GM18909 (cell line): Measurements from ENCODE around the gene AMPH.

ENCODE experiments used
- ATAC-seq: cut with Tn5 transposase; IDR thresholded peaks from one replicate; pipeline ENCODE4 v1.9.1; 2021; ENCODE audit warnings: mild to moderate bottlenecking; ENCODE audit not compliant: unreplicated experiment, poor library complexity

AMPH gene

DNA sequence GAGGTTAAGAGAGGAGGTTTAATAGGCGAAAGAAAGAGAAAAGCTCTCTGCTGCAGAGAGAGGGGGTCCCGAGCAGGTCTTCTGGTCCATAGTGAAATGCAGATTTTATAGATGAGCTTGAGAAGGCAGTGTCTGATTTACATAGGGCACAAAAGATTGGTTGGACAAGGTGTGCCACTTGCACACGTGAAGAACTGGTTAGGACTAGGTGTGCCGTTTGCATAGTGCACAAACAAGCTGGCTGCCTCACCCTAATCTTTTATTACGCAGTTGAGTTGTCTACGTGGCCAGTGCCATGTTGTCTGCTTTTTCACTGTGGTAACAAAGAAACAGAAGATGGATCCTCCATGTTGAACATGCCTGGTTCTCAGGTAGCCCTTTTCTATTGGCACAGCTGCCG is 82.6 kb downstream of the AMPH start:
- no peak for ATAC-seq

- no peak for ATAC-seq
Measured at GRCh38 chr7:38546763-38547162, 84.4 kb downstream of the AMPH start.

DNA sequence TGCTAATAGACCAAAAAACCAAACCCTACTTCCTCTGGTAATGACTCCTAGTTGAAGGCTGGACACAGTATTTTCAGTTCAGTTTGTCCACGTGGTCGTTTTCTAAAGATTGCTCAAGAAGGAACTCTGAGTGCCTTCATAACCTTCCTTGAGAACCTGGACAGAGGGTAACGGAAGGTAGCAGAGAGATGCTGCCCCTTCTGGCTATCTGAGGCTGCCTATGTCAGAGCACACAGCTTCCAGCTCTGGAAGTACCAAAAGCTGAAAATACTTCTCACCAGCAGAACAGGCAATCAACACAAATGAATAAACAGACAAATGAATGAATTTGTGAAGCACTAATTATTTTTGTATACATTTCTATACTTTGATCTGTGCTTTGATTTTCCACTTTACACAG is 85.2 kb downstream of the AMPH start:
- ATAC-seq, result no peak

DNA sequence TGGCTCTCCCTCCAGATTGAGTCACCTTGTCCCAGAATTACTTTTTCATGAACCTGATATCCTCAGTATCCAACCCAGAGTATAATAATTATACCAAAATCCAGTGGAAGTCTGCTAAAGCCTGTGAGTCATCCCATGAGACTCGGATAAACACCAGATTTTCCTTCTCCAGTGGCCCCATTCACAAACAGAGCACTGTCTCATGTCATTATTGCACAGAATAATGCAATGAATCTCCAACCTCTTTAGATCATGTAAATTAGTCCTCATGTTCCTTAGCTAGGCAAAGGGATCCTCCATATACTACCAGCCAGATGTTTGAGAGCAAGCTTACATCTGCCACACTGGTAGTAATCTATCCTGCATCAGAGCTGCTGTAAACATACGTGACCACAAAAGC is 89.0 kb downstream of the AMPH start:
- ATAC-seq, result no peak

GRCh38 chr7:38541440-38541839 is 89.7 kb downstream of the AMPH start:
- no peak for ATAC-seq

- ATAC-seq, result no peak
Measured at GRCh38 chr7:38539477-38540081, 91.6 kb downstream of the AMPH start.

- ATAC-seq, result no peak
Measured at GRCh38 chr7:38535073-38535472, 96.1 kb downstream of the AMPH start.

DNA sequence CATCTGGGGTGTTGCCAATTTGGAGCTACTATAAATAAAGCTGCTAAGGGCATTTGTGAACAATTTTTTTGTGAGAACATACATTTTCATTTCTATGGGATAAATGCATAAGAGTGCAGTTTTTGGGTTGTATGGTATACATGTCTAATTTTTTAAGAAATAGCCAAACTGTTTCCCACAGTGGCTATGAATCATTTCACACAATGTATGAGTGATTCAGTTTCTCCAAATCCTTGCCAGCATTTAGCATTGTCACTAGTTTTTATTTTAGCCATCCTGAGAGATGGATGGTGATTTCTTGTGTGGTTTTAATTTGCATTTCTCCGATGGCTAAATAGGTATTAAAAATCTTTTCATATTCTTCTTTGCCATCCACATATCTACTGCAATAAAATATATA is 105.3 kb downstream of the AMPH start:
- no peak for ATAC-seq

DNA sequence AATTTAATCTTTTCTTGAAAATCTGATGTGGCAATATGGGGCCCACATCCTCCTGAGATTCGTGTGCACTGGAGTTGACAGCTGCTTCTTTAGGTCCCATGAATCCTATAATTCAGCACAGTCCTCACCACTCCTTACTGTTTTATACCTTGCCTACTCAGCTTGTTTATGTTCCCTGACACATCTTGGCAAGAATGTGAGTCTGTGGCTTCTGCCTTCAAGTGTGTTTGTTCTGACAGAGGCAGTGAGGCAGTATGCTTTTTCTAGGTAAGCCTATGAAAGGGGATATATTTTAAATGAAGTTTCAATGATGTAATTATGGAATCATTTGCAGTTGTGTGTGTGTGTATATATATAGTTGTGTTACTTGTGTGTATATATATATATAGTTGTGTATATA is 106.4 kb downstream of the AMPH start:
- ATAC-seq, result no peak

- no peak for ATAC-seq
Measured at GRCh38 chr7:38520741-38521140, 110.4 kb downstream of the AMPH start.

DNA sequence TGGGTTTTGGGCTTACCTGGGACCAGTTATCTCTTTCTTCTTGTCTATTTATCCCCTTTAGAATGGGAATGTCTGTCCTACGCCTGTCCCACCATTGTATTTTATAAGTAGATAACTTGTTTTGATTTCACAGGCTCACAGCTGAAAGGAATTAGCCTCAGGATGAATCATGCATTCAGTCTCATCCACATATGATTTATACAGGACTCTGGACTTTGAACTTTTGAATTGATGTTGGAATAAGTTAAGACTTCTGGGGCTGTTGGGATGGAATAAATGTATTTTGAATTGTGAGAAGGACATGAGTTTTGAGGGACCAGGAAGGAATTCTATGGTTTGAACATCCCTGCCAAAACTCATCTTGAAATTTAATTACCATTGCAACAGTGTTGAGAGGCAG is 112.6 kb downstream of the AMPH start:
- no peak for ATAC-seq

DNA sequence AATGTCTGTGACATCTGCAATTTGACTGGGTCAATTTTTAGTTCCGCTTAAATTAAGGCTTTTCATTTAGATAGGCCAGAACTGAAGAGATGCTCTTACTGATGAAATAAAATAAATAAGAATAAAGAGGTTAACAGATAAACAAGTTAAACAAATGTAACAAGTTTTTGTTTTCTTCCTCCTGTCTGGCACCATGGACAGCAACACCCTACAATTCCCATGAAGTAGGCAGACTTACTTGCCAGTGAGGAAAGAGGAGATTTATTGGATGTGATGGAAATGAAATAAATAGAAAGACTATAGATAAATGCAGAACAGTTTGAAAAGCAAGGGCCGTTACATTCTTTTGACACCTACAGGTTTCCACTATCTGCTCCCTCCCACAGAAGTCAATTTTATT is 118.5 kb downstream of the AMPH start:
- ATAC-seq, result no peak

DNA sequence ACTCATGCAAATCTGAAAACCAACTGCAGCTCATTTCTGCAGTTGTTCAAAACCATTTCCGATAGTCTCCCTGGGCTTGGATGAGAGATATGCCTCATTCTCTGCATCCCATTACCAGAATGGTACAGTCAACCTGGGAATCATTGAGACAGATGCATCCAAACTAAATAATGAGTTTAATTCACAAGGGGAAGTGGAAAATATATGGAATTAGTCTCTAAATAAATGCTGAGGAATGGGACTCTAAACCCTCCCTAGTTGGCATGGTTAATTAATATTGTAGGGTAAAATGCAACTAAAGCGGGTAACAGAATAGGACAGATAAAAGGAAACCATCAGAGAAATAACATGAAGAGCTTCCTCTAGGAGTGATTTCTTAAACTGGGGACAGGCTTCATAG is 118.9 kb downstream of the AMPH start:
- no peak for ATAC-seq

- ATAC-seq, result no peak
Measured at GRCh38 chr7:38507384-38507783, 123.8 kb downstream of the AMPH start.

DNA sequence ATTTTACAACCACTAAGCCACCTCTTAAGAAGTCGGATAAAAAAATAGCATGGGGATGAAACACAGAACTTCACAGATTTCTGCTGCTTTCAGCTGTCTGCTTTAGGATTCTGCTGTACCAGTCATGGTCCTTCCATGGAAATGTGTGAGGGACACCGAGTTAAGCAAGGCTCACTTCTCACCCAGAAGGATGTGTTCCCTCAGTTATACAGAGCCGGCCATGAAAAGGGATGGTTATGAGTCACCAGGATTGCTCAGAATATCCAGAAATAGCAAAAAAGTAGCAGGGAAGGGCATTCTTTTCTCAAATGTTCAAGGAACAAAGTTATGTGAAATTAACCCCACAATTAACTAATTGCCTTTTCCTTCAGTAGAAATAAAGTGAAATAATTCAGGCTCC is 124.4 kb downstream of the AMPH start:
- ATAC-seq, result no peak

GRCh38 chr7:38506004-38506403 is 125.2 kb downstream of the AMPH start:
- ATAC-seq, result no peak

GRCh38 chr7:38504684-38505083 is 126.5 kb downstream of the AMPH start:
- ATAC-seq, result no peak

GRCh38 chr7:38502848-38503247 is 128.3 kb downstream of the AMPH start:
- no peak for ATAC-seq

- ATAC-seq, result no peak
Measured at GRCh38 chr7:38502289-38502688, 128.9 kb downstream of the AMPH start.

GRCh38 chr7:38492010-38492409 is 139.2 kb downstream of the AMPH start:
- ATAC-seq, result no peak

DNA sequence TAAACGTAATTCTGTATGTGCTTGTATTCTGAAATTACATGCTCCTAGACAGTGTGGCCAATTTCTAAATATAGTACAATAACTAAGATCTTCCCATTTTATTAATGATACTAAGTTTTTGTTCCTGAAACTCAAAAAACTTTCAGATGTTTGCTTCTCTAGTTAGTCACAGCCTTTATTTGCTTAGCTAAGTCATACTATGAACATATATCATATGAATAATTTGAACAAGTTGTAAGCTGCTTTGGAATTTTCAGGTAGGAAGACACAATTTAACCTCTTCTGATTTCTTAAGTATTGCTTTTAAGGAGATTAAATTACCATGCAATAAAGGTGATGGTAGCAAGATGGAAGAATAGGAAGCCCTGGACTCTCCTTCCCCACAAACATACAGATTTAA is 148.7 kb downstream of the AMPH start:
- no peak for ATAC-seq

GRCh38 chr7:38481401-38481800 is 149.8 kb downstream of the AMPH start:
- no peak for ATAC-seq

- no peak for ATAC-seq
Measured at GRCh38 chr7:38478404-38478803, 152.8 kb downstream of the AMPH start.
